K562 treated with DMSO at 1 percent for 4 hours (cell line): ENCODE results near the gene CCL8. TPM values are rescaled to one million over a fixed set of nuclear protein-coding genes. Genes with fewer than 3 reads are reported as not detected.

Experiments
- total RNA-seq: library from RNA; unstranded; fragments of 300-600 nt; gene quantifications from 2 replicates; pipeline ENCODE4 v1.2.3, GENCODE V29; 2022; ENCODE audit not compliant: insufficient read depth

CCL8 gene
- total RNA-seq, result 1.2 TPM in 1 of 2 replicates, not detected in the other

GRCh38 chr17:34319039-34319483 is at the start of gene CCL8:
CCL8 (plus strand) TSS chr17:34319435; CDS start chr17:34319502, 67 bp downstream.

GRCh38 chr17:34269969-34270368 is 49.3 kb upstream of the CCL8 start, which contains the start of gene CCL7:
CCL7 (plus strand) TSS chr17:34270221; CDS start chr17:34270291, 70 bp downstream.

GRCh38 chr17:34285286-34285792 is 33.9 kb upstream of the CCL8 start, which contains the start of gene CCL11:
CCL11 (plus strand) TSS chr17:34285742; CDS start chr17:34285809, 67 bp downstream.

GRCh38 chr17:34356194-34356593 is 37.0 kb downstream of the CCL8 start, which contains the start of gene CCL13:
CCL13 (plus strand) TSS chr17:34356480; CDS start chr17:34356527, 47 bp downstream.

GRCh38 chr17:34363183-34363661 is 44.0 kb downstream of the CCL8 start, which contains the start of gene CCL1:
CCL1 (minus strand) TSS chr17:34363233; CDS start chr17:34363161, 72 bp downstream.

Other genes with a start within 250 kb of the CCL8 start
- gene CCL2, start 64.2 kb upstream of the CCL8 start, total RNA-seq, result 2.0 TPM in 1 of 2 replicates, not detected in the other
- not detected in 2 replicates for gene CCL7, start 49.2 kb upstream of the CCL8 start, total RNA-seq
- not detected in 2 replicates for gene CCL11, start 33.7 kb upstream of the CCL8 start, total RNA-seq
- not detected in 2 replicates for gene CCL13, start 37.0 kb downstream of the CCL8 start, total RNA-seq
- not detected in 2 replicates for gene CCL1, start 43.8 kb downstream of the CCL8 start, total RNA-seq